IMR-90 (cell line): Measurements from ENCODE around the gene NCAPD3. TPM values are rescaled to one million over a fixed set of nuclear protein-coding genes. Genes with fewer than 3 reads are reported as not detected.
A peak's percentile ranks its signal among the peaks of the same experiment; 100 is the strongest.

ENCODE experiments used
- ATAC-seq: fragments of 200-7000 bp; cut with Tn5 transposase; 2 replicates; pipeline ENCODE4 v1.9.1; 2020; ENCODE audit warnings: low read depth, mild to moderate bottlenecking, moderate library complexity
- BruUV-seq: library from RNA; stranded (reverse); fragments of 400-500 nt; replicated peaks from 2 replicates; lab custom pipeline; 2021; lab: Mats Ljungman, UMichigan
- CTCF ChIA-PET: fragments of 300-600 bp; formaldehyde crosslinking; extraction: SDS; loops from one replicate; lab custom pipeline; 2021; ENCODE audit warnings: antibody characterized with exemption; lab: Yijun Ruan, JAX
- POLR2A ChIA-PET: fragments of 300-600 bp; sonication (Branson Sonifier 250); formaldehyde crosslinking; loops from one replicate; lab custom pipeline; 2022; ENCODE audit warnings: antibody characterized with exemption; ENCODE audit not compliant: unreplicated experiment; lab: Charles Lee
- DNase-seq: peaks from one replicate; pipeline ENCODE4 v3.0.0; 2013
- H2AFZ ChIP-seq: replicated peaks from 2 replicates; pipeline ENCODE3; 2013; ENCODE audit warnings: low read length, mild to moderate bottlenecking; ENCODE audit not compliant: poor library complexity
- H2AK5ac ChIP-seq: 2 replicates; pipeline ENCODE4 v1.6.1; 2013; ENCODE audit warnings: low read depth, low read length, inconsistent platforms
- H2AK9ac ChIP-seq: replicated peaks from 2 replicates; pipeline ENCODE3; 2013; ENCODE audit warnings: mild to moderate bottlenecking, low read depth, low read length, moderate library complexity; ENCODE audit not compliant: poor library complexity
- H2BK120ac ChIP-seq: 2 replicates; pipeline ENCODE4 v1.6.1; 2013; ENCODE audit warnings: low read depth, low read length, inconsistent platforms
- H2BK15ac ChIP-seq: 3 replicates; pipeline ENCODE4 v1.6.1; 2013; ENCODE audit warnings: low read depth, low read length, inconsistent platforms
- H2BK20ac ChIP-seq: 2 replicates; pipeline ENCODE4 v1.6.1; 2013; ENCODE audit warnings: low read depth, mild to moderate bottlenecking, inconsistent platforms, low read length, moderate library complexity
- H2BK5ac ChIP-seq: 2 replicates; pipeline ENCODE4 v1.6.1; 2013; ENCODE audit warnings: mild to moderate bottlenecking, low read depth, low read length, inconsistent platforms; ENCODE audit not compliant: poor library complexity, severe bottlenecking
- H3K14ac ChIP-seq: replicated peaks from 2 replicates; pipeline ENCODE4 v1.6.1; 2013; ENCODE audit warnings: low read depth, low read length, inconsistent platforms
- H3K18ac ChIP-seq: 2 replicates; pipeline ENCODE4 v1.6.1; 2013; ENCODE audit warnings: low read depth, low read length, control low read depth
- H3K23ac ChIP-seq: 2 replicates; pipeline ENCODE4 v1.6.1; 2013; ENCODE audit warnings: low read depth, low read length, inconsistent platforms
- H3K27ac ChIP-seq: 2 replicates; pipeline ENCODE4 v1.5.1; 2013; ENCODE audit warnings: mild to moderate bottlenecking, control low read depth, low read length; ENCODE audit not compliant: insufficient read depth
- H3K27me3 ChIP-seq: 2 replicates; pipeline ENCODE4 v1.6.1; 2013; ENCODE audit warnings: low read length; ENCODE audit not compliant: control insufficient read depth, insufficient read depth
- H3K36me3 ChIP-seq: 2 replicates; pipeline ENCODE4 v1.6.1; 2013; ENCODE audit warnings: low read length, mixed read lengths; ENCODE audit not compliant: control insufficient read depth, insufficient read depth
- H3K4ac ChIP-seq: 2 replicates; pipeline ENCODE4 v1.6.1; 2013; ENCODE audit warnings: low read depth, low read length, inconsistent platforms
- H3K4me1 ChIP-seq: 2 replicates; pipeline ENCODE4 v1.6.1; 2013; ENCODE audit warnings: low read length, mixed read lengths; ENCODE audit not compliant: control insufficient read depth, insufficient read depth
- H3K4me2 ChIP-seq: 2 replicates; pipeline ENCODE4 v1.6.1; 2013; ENCODE audit warnings: low read depth, mild to moderate bottlenecking, control low read depth, low read length, moderate library complexity
- H3K4me3 ChIP-seq: 2 replicates; pipeline ENCODE4 v1.5.1; 2013; ENCODE audit warnings: low read depth, mild to moderate bottlenecking, control low read depth, low read length, moderate library complexity; ENCODE audit not compliant: insufficient read depth
- H3K56ac ChIP-seq: 2 replicates; pipeline ENCODE4 v1.6.1; 2013; ENCODE audit warnings: low read length, inconsistent platforms; ENCODE audit not compliant: insufficient read depth; ENCODE audit errors: extremely low read depth
- H3K79me1 ChIP-seq, 2 experiments: 2 replicates each; pipeline ENCODE4 v1.6.1; 2013; ENCODE audit warnings: low read length in 2 of 2, inconsistent platforms in 1 of 2, low read depth in 1 of 2
- H3K9ac ChIP-seq: 2 replicates; pipeline ENCODE4 v1.6.1; 2013; ENCODE audit warnings: low read depth, low read length, control low read depth
- H3K9me1 ChIP-seq: 2 replicates; pipeline ENCODE4 v1.6.1; 2013; ENCODE audit warnings: low read length, inconsistent platforms; ENCODE audit not compliant: insufficient read depth
- H3K9me3 ChIP-seq: 2 replicates; pipeline ENCODE4 v1.6.1; 2013; ENCODE audit warnings: low read length; ENCODE audit not compliant: control insufficient read depth, insufficient read depth
- H4K20me1 ChIP-seq: 2 replicates; pipeline ENCODE4 v1.6.1; 2013; ENCODE audit warnings: low read length, inconsistent platforms; ENCODE audit not compliant: insufficient read depth
- H4K5ac ChIP-seq: 2 replicates; pipeline ENCODE4 v1.6.1; 2013; ENCODE audit warnings: mild to moderate bottlenecking, low read depth, low read length, control low read depth
- H4K8ac ChIP-seq, 2 experiments: 2 replicates each; pipeline ENCODE4 v1.6.1; 2013; ENCODE audit warnings: low read depth in 2 of 2, low read length in 2 of 2, control low read depth in 1 of 2, inconsistent platforms in 1 of 2
- H4K91ac ChIP-seq: 2 replicates; pipeline ENCODE4 v1.6.1; 2013; ENCODE audit warnings: low read depth, low read length, inconsistent platforms; ENCODE audit not compliant: insufficient read depth
- BHLHE40 ChIP-seq: fragments of 150-350 bp; IDR thresholded peaks from 2 replicates; pipeline ENCODE4 v1.6.1; 2016; ENCODE audit warnings: mild to moderate bottlenecking, low read depth, low read length
- CEBPB ChIP-seq: IDR thresholded peaks from 2 replicates; pipeline ENCODE4 v1.6.1; 2012; ENCODE audit warnings: low read depth, low read length, improper control_type of control experiment
- FOS ChIP-seq: fragments of 150-350 bp; IDR thresholded peaks from 2 replicates; pipeline ENCODE4 v1.6.1; 2016; ENCODE audit warnings: low read depth, low read length
- MAFK ChIP-seq: IDR thresholded peaks from 2 replicates; pipeline ENCODE4 v1.6.1; 2012; ENCODE audit warnings: low read depth, low read length, improper control_type of control experiment
- MXI1 ChIP-seq: IDR thresholded peaks from 2 replicates; pipeline ENCODE4 v1.6.1; 2012; ENCODE audit warnings: low read depth, mild to moderate bottlenecking, low read length, moderate library complexity, borderline replicate concordance
- NFE2L2 ChIP-seq: fragments of 150-350 bp; IDR thresholded peaks from 2 replicates; pipeline ENCODE4 v1.6.1; 2016; ENCODE audit warnings: low read depth, mild to moderate bottlenecking, low read length
- RAD21 ChIP-seq: IDR thresholded peaks from 2 replicates; pipeline ENCODE4 v1.6.1; 2012; ENCODE audit warnings: low read length, improper control_type of control experiment
- RCOR1 ChIP-seq: IDR thresholded peaks from 2 replicates; pipeline ENCODE4 v1.6.1; 2012; ENCODE audit warnings: mild to moderate bottlenecking, low read length, improper control_type of control experiment; ENCODE audit not compliant: insufficient replicate concordance
- RFX5 ChIP-seq: IDR thresholded peaks from 2 replicates; pipeline ENCODE4 v1.8.0; 2012; ENCODE audit warnings: low read depth, mild to moderate bottlenecking, low read length, moderate library complexity
- WGBS, 2 experiments: methylation state at CpG; one replicate each; pipeline versions ENCODE4 v1.1.5 to v1.1.7; 2013; ENCODE audit warnings: missing lambda C conversion rate in 2 of 2; ENCODE audit not compliant: insufficient read length in 1 of 2; ENCODE audit errors: extremely low coverage in 2 of 2; 5-methylcytosine and 5-hydroxymethylcytosine counted together
- dilution Hi-C: fragments of 300-500 bp; cut with HindIII; formaldehyde crosslinking; loops from one replicate; pipeline ENCODE4 v1.14.3; 2018; ENCODE audit warnings: low sequenced_read_pairs; ENCODE audit not compliant: unreplicated experiment
- in situ Hi-C: fragments of 300-500 bp; cut with MboI; formaldehyde crosslinking; loops from 3 replicates; pipeline ENCODE4 v1.14.3; 2019; ENCODE audit warnings: low sequenced_read_pairs, inconsistent platforms, mixed read lengths
- intact Hi-C: fragments of 100-400 bp; cut with micrococcal nuclease; formaldehyde crosslinking; loops from 2 replicates; pipeline ENCODE4 v1.10.0; 2022
- polyA plus RNA-seq, 3 experiments: library from polyadenylated mRNA; depleted of rRNA; stranded (reverse); fragments of >200 nt; gene quantifications; 2 replicates each; pipeline ENCODE4 v1.2.3, GENCODE V29; 2012; ENCODE audit warnings: low replicate concordance in 1 of 3
- total RNA-seq: library from RNA; depleted of rRNA; stranded (reverse); fragments of >200 nt; gene quantifications from 2 replicates; pipeline ENCODE4 v1.2.3, GENCODE V29; 2012
- TF ChIP-seq, protein P1 (sequence below): fragments of 150-350 bp; IDR thresholded peaks from 2 replicates; pipeline ENCODE4 v1.6.1; 2016; ENCODE audit warnings: low read depth, mild to moderate bottlenecking, low read length, moderate library complexity, borderline replicate concordance
- TF ChIP-seq, protein P2 (sequence below): fragments of 150-350 bp; IDR thresholded peaks from 2 replicates; pipeline ENCODE4 v1.6.1; 2017; ENCODE audit warnings: mild to moderate bottlenecking, antibody characterized with exemption, low read length, low read depth

The NCAPD3 gene
- total and polyA plus RNA-seq, 2 of the 4 experiments (the other 2 are of a cell fraction), result 18.0 to 19.2 TPM

DNA sequence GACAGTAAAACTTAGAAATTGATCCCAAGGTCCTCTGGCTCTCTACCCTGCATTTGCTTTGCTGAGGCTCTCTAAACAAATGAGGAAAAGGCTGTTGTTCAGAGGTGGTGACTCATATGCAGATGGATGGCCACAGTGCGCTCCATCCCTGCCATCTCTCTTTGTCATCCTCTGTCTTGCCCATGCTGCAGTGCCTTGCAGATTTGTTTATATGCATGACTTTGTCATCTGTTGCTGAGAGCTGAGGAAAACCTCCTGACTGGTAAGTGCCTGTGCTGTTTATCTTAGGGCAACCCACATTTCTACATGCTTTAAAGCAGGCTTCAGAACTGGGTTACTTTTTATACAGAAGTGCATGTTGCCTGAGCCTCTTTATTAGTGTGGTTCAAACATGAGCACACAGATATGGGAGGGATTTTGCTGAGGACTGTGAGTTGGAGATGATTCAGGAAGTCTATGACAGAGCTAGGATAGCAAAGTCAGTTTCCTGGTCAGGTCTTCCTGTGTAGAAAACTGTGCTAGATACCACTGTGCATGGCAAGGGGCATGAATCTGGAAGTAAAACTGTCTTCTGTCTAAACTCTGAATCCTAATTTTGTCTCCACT, 97.4 kb downstream of the NCAPD3 start:
- Histone ChIP-seq H2AK5ac (no peak overlapping the region), H3K9me1 (peaks cover 6% of the 10 kb centered on the region), H2BK5ac (peak overlapping the region; percentile 47), H3K9ac (no peak overlapping the region), H3K79me1 (peaks cover 17 to 44% of the 10 kb centered on the region in 2 experiments), H4K5ac (no peak overlapping the region), H3K56ac (no peak overlapping the region), H3K4me3 (no peak overlapping the region), H3K14ac (no peak overlapping the region), H3K23ac (peak overlapping the region; percentile 21; the same call in 1 of the 2 replicates), H2AFZ (no peak overlapping the region), H3K18ac (peak overlapping the region; percentile 22; the same call in 1 of the 2 replicates), H3K4me1 (peaks cover 15% of the 10 kb centered on the region), H4K91ac (no peak overlapping the region), H4K20me1 (peaks cover 8% of the 10 kb centered on the region; the same call in 1 of the 2 replicates), H3K36me3 (no peaks in the 10 kb centered on the region), H2BK120ac (no peak overlapping the region), H2BK15ac (no peak overlapping the region), H4K8ac (no peak overlapping the region), H3K9me3 (no peaks in the 10 kb centered on the region), H3K4ac (peak overlapping the region; percentile 20; the same call in 1 of the 2 replicates), H3K27me3 (no peaks in the 10 kb centered on the region), H2AK9ac (no peak overlapping the region), H2BK20ac (no peak overlapping the region), H3K27ac (no peak overlapping the region; the same call in 1 of the 2 replicates), H3K4me2 (peak overlapping the region; percentile 87; the same call in 1 of the 2 replicates)
- ChIA-PET POLR2A (no interaction called here), CTCF (interaction anchor here (0.6 to 1.8 kb wide), 2 partner anchors 66 to 76 kb away, joined by 3 to 6 read pairs; no protein-coding TSS in a partner anchor)
- intact Hi-C loops, result no loop called here
- in situ Hi-C loops, result no loop called here
- ATAC-seq (peak; percentile 95), DNase-seq (peak; percentile 97)
- TF ChIP-seq NFE2L2 (peak; percentile 36; the same call in 1 of the 2 replicates), MAFK (peak; percentile 22; the same call in 1 of the 2 replicates), RFX5 (peak; percentile 99), MXI1 (peak; percentile 79), FOS (peak; percentile 91), CEBPB (peak; percentile 41; the same call in 1 of the 2 replicates), RAD21 (no peak), RCOR1 (no peak), BHLHE40 (peak; percentile 71)
- TF ChIP-seq, protein P1, sequence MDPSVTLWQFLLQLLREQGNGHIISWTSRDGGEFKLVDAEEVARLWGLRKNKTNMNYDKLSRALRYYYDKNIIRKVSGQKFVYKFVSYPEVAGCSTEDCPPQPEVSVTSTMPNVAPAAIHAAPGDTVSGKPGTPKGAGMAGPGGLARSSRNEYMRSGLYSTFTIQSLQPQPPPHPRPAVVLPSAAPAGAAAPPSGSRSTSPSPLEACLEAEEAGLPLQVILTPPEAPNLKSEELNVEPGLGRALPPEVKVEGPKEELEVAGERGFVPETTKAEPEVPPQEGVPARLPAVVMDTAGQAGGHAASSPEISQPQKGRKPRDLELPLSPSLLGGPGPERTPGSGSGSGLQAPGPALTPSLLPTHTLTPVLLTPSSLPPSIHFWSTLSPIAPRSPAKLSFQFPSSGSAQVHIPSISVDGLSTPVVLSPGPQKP, result no peak
- TF ChIP-seq, protein P2, sequence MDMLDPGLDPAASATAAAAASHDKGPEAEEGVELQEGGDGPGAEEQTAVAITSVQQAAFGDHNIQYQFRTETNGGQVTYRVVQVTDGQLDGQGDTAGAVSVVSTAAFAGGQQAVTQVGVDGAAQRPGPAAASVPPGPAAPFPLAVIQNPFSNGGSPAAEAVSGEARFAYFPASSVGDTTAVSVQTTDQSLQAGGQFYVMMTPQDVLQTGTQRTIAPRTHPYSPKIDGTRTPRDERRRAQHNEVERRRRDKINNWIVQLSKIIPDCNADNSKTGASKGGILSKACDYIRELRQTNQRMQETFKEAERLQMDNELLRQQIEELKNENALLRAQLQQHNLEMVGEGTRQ, result no peak
- dilution Hi-C loops, result no loop called here
- BruUV-seq, result no TSS peak
- no CpG with 5 or more reads among the region's 1 CpG for WGBS, 2 experiments
